HepG2 (cell line): ENCODE measurements around the gene TMEM14A. TPM values are rescaled to one million over a fixed set of nuclear protein-coding genes. Genes with fewer than 3 reads are reported as not detected.
A peak's percentile ranks its signal among the peaks of the same experiment; 100 is the strongest.

Source experiments
- ATAC-seq: fragments of 200-7000 bp; cut with Tn5 transposase; 3 replicates; pipeline ENCODE4 v1.9.1; 2020; ENCODE audit warnings: mild to moderate bottlenecking, moderate library complexity
- BruUV-seq: library from RNA; stranded (reverse); fragments of 400-500 nt; replicated peaks from 2 replicates; lab custom pipeline; 2021; lab: Mats Ljungman, UMichigan
- CTCF ChIA-PET: fragments of 300-600 bp; formaldehyde crosslinking; extraction: SDS; loops from one replicate; lab custom pipeline; 2021; ENCODE audit warnings: low total read pairs, inconsistent platforms, low intra/inter-chr PET ratio; lab: Yijun Ruan, JAX
- POLR2A ChIA-PET: fragments of 350-600 bp; sonication (Branson Sonifier 250); formaldehyde crosslinking; loops from one replicate; lab custom pipeline; 2020; ENCODE audit warnings: antibody characterized with exemption, inconsistent platforms; lab: Yijun Ruan, JAX
- DNase-seq: peaks from one replicate; pipeline ENCODE4 v3.0.0-alpha.2; 2015; ENCODE audit warnings: low spot score
- FAIRE-seq: peaks from 3 replicates; lab custom pipeline; 2011; peaks lifted over from hg19 to GRCh38; lab: Jason Lieb, UNC
- H2AFZ ChIP-seq: one replicate; pipeline ENCODE4 v1.6.1; 2011; ENCODE audit warnings: low read length, inconsistent platforms
- H3K27ac ChIP-seq: fragments of 300-600 bp; 3 replicates; pipeline ENCODE4 v1.8.0; 2011; ENCODE audit warnings: mixed run types, mild to moderate bottlenecking, mixed read lengths, low read length, inconsistent platforms; ENCODE audit not compliant: insufficient read depth; ENCODE audit errors: extremely low read length
- H3K27me3 ChIP-seq, 2 experiments: fragments of 200-600 bp in 1 of 2; 2 replicates in 1 of 2; 3 replicates in 1 of 2; pipeline versions ENCODE4 v1.6.0 to v1.8.0; 2011; ENCODE audit warnings: low read length in 2 of 2, mild to moderate bottlenecking in 2 of 2, moderate library complexity in 2 of 2, inconsistent platforms in 1 of 2; ENCODE audit not compliant: insufficient read depth in 2 of 2, control insufficient read depth in 1 of 2
- H3K36me3 ChIP-seq, 2 experiments: fragments of 200-600 bp in 1 of 2; replicated peaks in 1 of 2; 2 replicates in 1 of 2; 3 replicates in 1 of 2; pipeline versions ENCODE4 v1.5.1 to v1.8.0; 2011; ENCODE audit warnings: low read length in 2 of 2, inconsistent platforms in 1 of 2; ENCODE audit not compliant: insufficient read depth in 2 of 2, control insufficient read depth in 1 of 2
- H3K4me1 ChIP-seq: 2 replicates; pipeline ENCODE4 v1.5.1; 2012; ENCODE audit warnings: low read length, inconsistent platforms; ENCODE audit not compliant: insufficient read depth
- H3K4me2 ChIP-seq: 2 replicates; pipeline ENCODE4 v1.6.0; 2011; ENCODE audit warnings: low read depth, low read length, inconsistent platforms
- H3K4me3 ChIP-seq, 3 experiments: fragments of 200-600 bp in 1 of 3; sonication (generic), shearing (Covaris generic) in 1 of 3; replicated peaks in 1 of 3; 2 replicates each; pipeline ENCODE4 v1.5.1; 2011 to 2016; ENCODE audit warnings: low read length in 3 of 3, inconsistent platforms in 2 of 3, low read depth in 2 of 3, mild to moderate bottlenecking in 2 of 3, control low read depth in 1 of 3, mixed read lengths in 1 of 3; ENCODE audit not compliant: insufficient read depth in 1 of 3
- H3K79me2 ChIP-seq: one replicate; pipeline ENCODE4 v1.6.1; 2011; ENCODE audit warnings: low read length, inconsistent platforms; ENCODE audit not compliant: insufficient read depth
- H3K9ac ChIP-seq: 2 replicates; pipeline ENCODE4 v1.6.0; 2011; ENCODE audit warnings: mild to moderate bottlenecking, low read depth, low read length, inconsistent platforms; ENCODE audit not compliant: insufficient read depth
- H3K9me3 ChIP-seq: 2 replicates; pipeline ENCODE4 v1.5.1; 2012; ENCODE audit warnings: mild to moderate bottlenecking, low read length
- H4K20me1 ChIP-seq: 2 replicates; pipeline ENCODE4 v1.6.0; 2011; ENCODE audit warnings: inconsistent platforms, mild to moderate bottlenecking, low read length, moderate library complexity; ENCODE audit not compliant: insufficient read depth
- ADNP ChIP-seq: sonication (generic); formaldehyde crosslinking; IDR thresholded peaks from 2 replicates; pipeline ENCODE4 v1.4.0; 2020; ENCODE audit warnings: missing genetic modification reagents
- BCL6 ChIP-seq: IDR thresholded peaks from 2 replicates; pipeline ENCODE4 v1.6.1; 2016; ENCODE audit warnings: missing genetic modification reagents, missing compliant biosample characterization
- HOXA5 ChIP-seq: sonication (generic); formaldehyde crosslinking; IDR thresholded peaks from 2 replicates; pipeline ENCODE4 v1.4.0; 2020; ENCODE audit warnings: missing genetic modification reagents
- MAFK ChIP-seq, 2 experiments: IDR thresholded peaks in 1 of 2; conservative IDR thresholded peaks in 1 of 2; 2 replicates each; pipeline ENCODE4 v1.6.1; 2011; ENCODE audit warnings: improper control_type of control experiment in 2 of 2, low read length in 2 of 2
- MXI1 ChIP-seq: IDR thresholded peaks from 3 replicates; pipeline ENCODE4 v1.6.1; 2012; ENCODE audit warnings: low read depth, low read length, inconsistent platforms, borderline replicate concordance
- NCOA5 ChIP-seq: sonication (generic); formaldehyde crosslinking; IDR thresholded peaks from 2 replicates; pipeline ENCODE4 v1.4.0; 2020; ENCODE audit warnings: missing genetic modification reagents
- NONO ChIP-seq, 2 experiments: fragments of 450-650 bp in 1 of 2; sonication (generic) in 1 of 2; formaldehyde crosslinking in 1 of 2; IDR thresholded peaks in 1 of 2; conservative IDR thresholded peaks in 1 of 2; 2 replicates each; pipeline versions ENCODE4 v1.6.1 to v1.8.0; 2017 to 2022; ENCODE audit warnings: mild to moderate bottlenecking in 1 of 2, missing genetic modification reagents in 1 of 2, moderate library complexity in 1 of 2
- TOPORS ChIP-seq: sonication (generic); formaldehyde crosslinking; IDR thresholded peaks from 2 replicates; pipeline ENCODE4 v1.8.0; 2023; ENCODE audit warnings: mild to moderate bottlenecking, missing genetic modification reagents
- ZNF121 ChIP-seq: sonication (generic); formaldehyde crosslinking; IDR thresholded peaks from 2 replicates; pipeline ENCODE4 v1.5.0; 2020; ENCODE audit warnings: mild to moderate bottlenecking, missing genetic modification reagents
- ZNF124 ChIP-seq: sonication (generic); formaldehyde crosslinking; IDR thresholded peaks from 2 replicates; pipeline ENCODE4 v1.4.0; 2020; ENCODE audit warnings: missing genetic modification reagents
- ZNF335 ChIP-seq: sonication (generic); formaldehyde crosslinking; IDR thresholded peaks from 2 replicates; pipeline ENCODE4 v1.4.0; 2020; ENCODE audit warnings: missing genetic modification reagents
- ZNF33B ChIP-seq: sonication (generic); formaldehyde crosslinking; IDR thresholded peaks from 2 replicates; pipeline ENCODE4 v1.5.1; 2020; ENCODE audit warnings: mild to moderate bottlenecking, missing genetic modification reagents
- ZNF343 ChIP-seq: sonication (generic); formaldehyde crosslinking; IDR thresholded peaks from 2 replicates; pipeline ENCODE4 v1.4.0; 2020; ENCODE audit warnings: mild to moderate bottlenecking, missing genetic modification reagents
- ZNF605 ChIP-seq: sonication (generic); formaldehyde crosslinking; IDR thresholded peaks from 2 replicates; pipeline ENCODE4 v1.8.0; 2022; ENCODE audit warnings: mild to moderate bottlenecking, missing genetic modification reagents
- ZNF607 ChIP-seq: sonication (generic); formaldehyde crosslinking; IDR thresholded peaks from 2 replicates; pipeline ENCODE4 v1.5.1; 2020; ENCODE audit warnings: missing genetic modification reagents, mild to moderate bottlenecking, borderline replicate concordance
- ZSCAN9 ChIP-seq: IDR thresholded peaks from 2 replicates; pipeline ENCODE4 v1.6.1; 2016; ENCODE audit warnings: borderline replicate concordance
- WGBS: methylation state at CpG from one replicate; pipeline ENCODE4 v1.1.6; 2017; ENCODE audit warnings: low lambda C conversion rate; 5-methylcytosine and 5-hydroxymethylcytosine counted together
- in situ Hi-C: cut with HindIII; loops from 2 replicates; pipeline ENCODE4 v1.10.0; 2017; ENCODE audit warnings: low pct_unique_long_range_greater_than_20kb; ENCODE audit not compliant: extremely low pct_ligation_motif_present
- intact Hi-C: fragments of 100-400 bp; cut with micrococcal nuclease; formaldehyde crosslinking; loops from one replicate; pipeline ENCODE4 v1.10.0; 2022; ENCODE audit not compliant: unreplicated experiment
- polyA plus RNA-seq, 8 experiments: library from polyadenylated mRNA; depleted of rRNA in 3 of 8; stranded (reverse) in 7 of 8; unstranded in 1 of 8; fragments of >200 nt; fragmentation: Illumina TruSeq in 4 of 8; extraction: Trizol in 4 of 8; gene quantifications; 2 replicates each; pipeline versions ENCODE4 v1.2.1 to v1.2.3, GENCODE V29; 2011 to 2016; ENCODE audit warnings: low read depth in 4 of 8, missing spikeins in 1 of 8, mixed read lengths in 1 of 8; ENCODE audit not compliant: insufficient read depth in 1 of 8
- total RNA-seq, 5 experiments: library from RNA; depleted of rRNA; stranded (reverse); fragments of >200 nt; fragmentation: Illumina TruSeq; extraction: Trizol; gene quantifications; 2 replicates each; pipeline ENCODE4 v1.2.3, GENCODE V29; 2016; ENCODE audit warnings: low read depth in 1 of 5
- TF ChIP-seq, protein P1 (sequence below): sonication (generic); formaldehyde crosslinking; IDR thresholded peaks from 2 replicates; pipeline ENCODE4 v1.8.1; 2023; ENCODE audit warnings: missing genetic modification reagents, mild to moderate bottlenecking, borderline replicate concordance
- TF ChIP-seq, protein P2 (sequence below): sonication (generic); formaldehyde crosslinking; IDR thresholded peaks from 2 replicates; pipeline ENCODE4 v1.4.0; 2020; ENCODE audit warnings: missing genetic modification reagents, borderline replicate concordance
- TF ChIP-seq, protein P3 (sequence below): sonication (generic); formaldehyde crosslinking; IDR thresholded peaks from 2 replicates; pipeline ENCODE4 v1.9.0; 2022; ENCODE audit warnings: low read depth, missing genetic modification reagents
- TF ChIP-seq, protein P4 (sequence below): sonication (generic); formaldehyde crosslinking; IDR thresholded peaks from 2 replicates; pipeline ENCODE4 v1.5.0; 2020; ENCODE audit warnings: mild to moderate bottlenecking, low read depth, missing genetic modification reagents, borderline replicate concordance
- TF ChIP-seq, protein P5 (sequence below), 2 experiments: fragments of 450-650 bp in 1 of 2; sonication (generic) in 1 of 2; formaldehyde crosslinking; IDR thresholded peaks; 2 replicates each; pipeline versions ENCODE4 v1.5.0 to v1.8.0; 2020 to 2022; ENCODE audit warnings: mild to moderate bottlenecking in 1 of 2, missing genetic modification reagents in 1 of 2

The TMEM14A gene
- total and polyA plus RNA-seq, 2 of the 13 experiments (the other 11 are each of a cell fraction or from before 2014, with no cell fraction given): 24.6 to 73.7 TPM

DNA sequence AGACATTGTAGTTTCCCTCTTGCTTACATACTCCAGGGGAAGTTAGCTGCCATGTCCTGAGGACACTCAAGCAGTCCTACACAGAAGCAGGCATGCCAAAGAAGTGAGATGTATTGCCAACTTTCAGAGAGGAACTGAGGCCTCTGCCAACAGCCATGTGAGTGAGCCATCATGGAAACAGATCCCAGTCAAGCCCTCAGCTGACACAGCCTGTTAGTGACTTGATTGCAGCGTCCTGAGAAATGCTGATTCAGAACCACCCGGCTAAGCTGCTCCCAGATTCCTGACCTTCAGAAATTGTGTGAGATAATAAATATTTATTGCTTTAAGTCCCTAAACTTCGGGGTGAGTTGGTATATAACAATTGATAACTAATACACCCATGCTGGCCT, 54.2 kb downstream of the TMEM14A start:
- DNase-seq (no peak), ATAC-seq (peak; percentile 39), FAIRE-seq (no peak)
- Histone ChIP-seq H3K4me1 (peaks cover 67% of the 10 kb centered on the region), H3K4me3 (peak overlapping the region in 2 of 3 experiments; percentile 15 to 49; a peak in 1 of 6 replicates), H3K4me2 (peak overlapping the region; percentile 79), H3K27me3 (no peaks in the 10 kb centered on the region), H2AFZ (no peak overlapping the region), H3K79me2 (no peaks in the 10 kb centered on the region), H4K20me1 (no peaks in the 10 kb centered on the region), H3K27ac (peak overlapping the region; percentile 94), H3K36me3 (no peaks in the 10 kb centered on the region), H3K9me3 (no peaks in the 10 kb centered on the region), H3K9ac (peak overlapping the region; percentile 55)
- POLR2A ChIA-PET: interaction anchor here (0.6 to 2.5 kb wide), 14 partner anchors 10 to 635 kb away, joined by 3 to 16 read pairs (median 4); partner anchors contain the start of genes GSTA2 and GSTA4
- in situ Hi-C loops: no loop called here
- CTCF ChIA-PET: interaction anchor here (1.3 to 2.6 kb wide), 4 partner anchors 78 to 157 kb away, joined by 3 to 22 read pairs (median 10); partner anchors contain the start of gene GSTA1
- TSS peak; percentile 89 for BruUV-seq
- intact Hi-C loops: loop anchor here (1.0 to 10.0 kb wide), 6 partner anchors 20 to 270 kb away; partner anchors contain the start of genes GSTA2, GSTA4 and TMEM14A
- WGBS: 7% methylated on average over 3 of the region's 3 CpGs
- TF ChIP-seq, protein P1, sequence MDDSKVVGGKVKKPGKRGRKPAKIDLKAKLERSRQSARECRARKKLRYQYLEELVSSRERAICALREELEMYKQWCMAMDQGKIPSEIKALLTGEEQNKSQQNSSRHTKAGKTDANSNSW (CRISPR knock-in tag): 0 out of 2 replicates have a peak, but pooled peaks have one; percentile 6
- 0 out of 2 replicates have a peak, but pooled peaks have one; percentile 3 for TF ChIP-seq ZNF343 (CRISPR knock-in tag)
- TF ChIP-seq HOXA5 (CRISPR knock-in tag): no peak
- TF ChIP-seq ZNF33B (CRISPR knock-in tag): 0 out of 2 replicates have a peak, but pooled peaks have one; percentile 58
- TF ChIP-seq TOPORS: 0 out of 2 replicates have a peak, but pooled peaks have one; percentile 23
- TF ChIP-seq, protein P2, sequence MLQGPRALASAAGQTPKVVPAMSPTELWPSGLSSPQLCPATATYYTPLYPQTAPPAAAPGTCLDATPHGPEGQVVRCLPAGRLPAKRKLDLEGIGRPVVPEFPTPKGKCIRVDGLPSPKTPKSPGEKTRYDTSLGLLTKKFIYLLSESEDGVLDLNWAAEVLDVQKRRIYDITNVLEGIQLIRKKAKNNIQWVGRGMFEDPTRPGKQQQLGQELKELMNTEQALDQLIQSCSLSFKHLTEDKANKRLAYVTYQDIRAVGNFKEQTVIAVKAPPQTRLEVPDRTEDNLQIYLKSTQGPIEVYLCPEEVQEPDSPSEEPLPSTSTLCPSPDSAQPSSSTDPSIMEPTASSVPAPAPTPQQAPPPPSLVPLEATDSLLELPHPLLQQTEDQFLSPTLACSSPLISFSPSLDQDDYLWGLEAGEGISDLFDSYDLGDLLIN (CRISPR knock-in tag): no peak
- no peak for TF ChIP-seq ZNF605 (CRISPR knock-in tag)
- TF ChIP-seq, protein P3, sequence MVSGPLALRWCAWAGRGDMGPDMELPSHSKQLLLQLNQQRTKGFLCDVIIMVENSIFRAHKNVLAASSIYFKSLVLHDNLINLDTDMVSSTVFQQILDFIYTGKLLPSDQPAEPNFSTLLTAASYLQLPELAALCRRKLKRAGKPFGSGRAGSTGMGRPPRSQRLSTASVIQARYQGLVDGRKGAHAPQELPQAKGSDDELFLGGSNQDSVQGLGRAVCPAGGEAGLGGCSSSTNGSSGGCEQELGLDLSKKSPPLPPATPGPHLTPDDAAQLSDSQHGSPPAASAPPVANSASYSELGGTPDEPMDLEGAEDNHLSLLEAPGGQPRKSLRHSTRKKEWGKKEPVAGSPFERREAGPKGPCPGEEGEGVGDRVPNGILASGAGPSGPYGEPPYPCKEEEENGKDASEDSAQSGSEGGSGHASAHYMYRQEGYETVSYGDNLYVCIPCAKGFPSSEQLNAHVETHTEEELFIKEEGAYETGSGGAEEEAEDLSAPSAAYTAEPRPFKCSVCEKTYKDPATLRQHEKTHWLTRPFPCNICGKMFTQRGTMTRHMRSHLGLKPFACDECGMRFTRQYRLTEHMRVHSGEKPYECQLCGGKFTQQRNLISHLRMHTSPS (CRISPR knock-in tag): no peak
- no peak for TF ChIP-seq ZNF607 (CRISPR knock-in tag)
- peak; percentile 79 to 82 for TF ChIP-seq MAFK (conservative IDR thresholded peaks at IDR 0.05 in 1 of 2, IDR thresholded peaks at IDR 0.05 in 1 of 2; ENCODE audit: low read length in 2 of 2)
- no peak for TF ChIP-seq ZSCAN9 (CRISPR knock-in tag)
- TF ChIP-seq, protein P4, sequence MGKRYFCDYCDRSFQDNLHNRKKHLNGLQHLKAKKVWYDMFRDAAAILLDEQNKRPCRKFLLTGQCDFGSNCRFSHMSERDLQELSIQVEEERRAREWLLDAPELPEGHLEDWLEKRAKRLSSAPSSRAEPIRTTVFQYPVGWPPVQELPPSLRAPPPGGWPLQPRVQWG (CRISPR knock-in tag): no peak
- no peak for TF ChIP-seq ZNF121
- TF ChIP-seq NCOA5 (CRISPR knock-in tag): no peak
- TF ChIP-seq ADNP (CRISPR knock-in tag): no peak
- no peak for TF ChIP-seq BCL6 (CRISPR knock-in tag)
- no peak for TF ChIP-seq ZNF124
- TF ChIP-seq, protein P5, sequence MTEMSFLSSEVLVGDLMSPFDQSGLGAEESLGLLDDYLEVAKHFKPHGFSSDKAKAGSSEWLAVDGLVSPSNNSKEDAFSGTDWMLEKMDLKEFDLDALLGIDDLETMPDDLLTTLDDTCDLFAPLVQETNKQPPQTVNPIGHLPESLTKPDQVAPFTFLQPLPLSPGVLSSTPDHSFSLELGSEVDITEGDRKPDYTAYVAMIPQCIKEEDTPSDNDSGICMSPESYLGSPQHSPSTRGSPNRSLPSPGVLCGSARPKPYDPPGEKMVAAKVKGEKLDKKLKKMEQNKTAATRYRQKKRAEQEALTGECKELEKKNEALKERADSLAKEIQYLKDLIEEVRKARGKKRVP (CRISPR knock-in tag; IDR thresholded peaks at IDR 0.05): 0 out of 4 replicates have a peak, but pooled peaks of 1 of the 2 experiments have one; percentile 6
- TF ChIP-seq MXI1: 0 out of 3 replicates have a peak, but pooled peaks have one; percentile 8
- no peak for TF ChIP-seq ZNF335 (CRISPR knock-in tag)
- TF ChIP-seq NONO (IDR thresholded peaks at IDR 0.05): no peak
- no peak for TF ChIP-seq NONO (CRISPR knock-in tag; conservative IDR thresholded peaks at IDR 0.05)
